IMR-90 (cell line): Measurements from ENCODE around the gene NEK11. TPM values are rescaled to one million over a fixed set of nuclear protein-coding genes. Genes with fewer than 3 reads are reported as not detected.

Experiments used
- ATAC-seq: fragments of 200-7000 bp; cut with Tn5 transposase; 2 replicates; pipeline ENCODE4 v1.9.1; 2020; ENCODE audit warnings: low read depth, mild to moderate bottlenecking, moderate library complexity
- BruUV-seq: library from RNA; stranded (reverse); fragments of 400-500 nt; replicated peaks from 2 replicates; lab custom pipeline; 2021; lab: Mats Ljungman, UMichigan
- CTCF ChIA-PET: fragments of 300-600 bp; formaldehyde crosslinking; extraction: SDS; loops from one replicate; lab custom pipeline; 2021; ENCODE audit warnings: antibody characterized with exemption; lab: Yijun Ruan, JAX
- POLR2A ChIA-PET: fragments of 300-600 bp; sonication (Branson Sonifier 250); formaldehyde crosslinking; loops from one replicate; lab custom pipeline; 2022; ENCODE audit warnings: antibody characterized with exemption; ENCODE audit not compliant: unreplicated experiment; lab: Charles Lee
- DNase-seq: peaks from one replicate; pipeline ENCODE4 v3.0.0; 2013
- H2AFZ ChIP-seq: replicated peaks from 2 replicates; pipeline ENCODE3; 2013; ENCODE audit warnings: low read length, mild to moderate bottlenecking; ENCODE audit not compliant: poor library complexity
- H2AK5ac ChIP-seq: 2 replicates; pipeline ENCODE4 v1.6.1; 2013; ENCODE audit warnings: low read depth, low read length, inconsistent platforms
- H2AK9ac ChIP-seq: replicated peaks from 2 replicates; pipeline ENCODE3; 2013; ENCODE audit warnings: mild to moderate bottlenecking, low read depth, low read length, moderate library complexity; ENCODE audit not compliant: poor library complexity
- H2BK120ac ChIP-seq: 2 replicates; pipeline ENCODE4 v1.6.1; 2013; ENCODE audit warnings: low read depth, low read length, inconsistent platforms
- H2BK15ac ChIP-seq: 3 replicates; pipeline ENCODE4 v1.6.1; 2013; ENCODE audit warnings: low read depth, low read length, inconsistent platforms
- H2BK20ac ChIP-seq: 2 replicates; pipeline ENCODE4 v1.6.1; 2013; ENCODE audit warnings: low read depth, mild to moderate bottlenecking, inconsistent platforms, low read length, moderate library complexity
- H2BK5ac ChIP-seq: 2 replicates; pipeline ENCODE4 v1.6.1; 2013; ENCODE audit warnings: mild to moderate bottlenecking, low read depth, low read length, inconsistent platforms; ENCODE audit not compliant: poor library complexity, severe bottlenecking
- H3K14ac ChIP-seq: replicated peaks from 2 replicates; pipeline ENCODE4 v1.6.1; 2013; ENCODE audit warnings: low read depth, low read length, inconsistent platforms
- H3K18ac ChIP-seq: 2 replicates; pipeline ENCODE4 v1.6.1; 2013; ENCODE audit warnings: low read depth, low read length, control low read depth
- H3K23ac ChIP-seq: 2 replicates; pipeline ENCODE4 v1.6.1; 2013; ENCODE audit warnings: low read depth, low read length, inconsistent platforms
- H3K27ac ChIP-seq: 2 replicates; pipeline ENCODE4 v1.5.1; 2013; ENCODE audit warnings: mild to moderate bottlenecking, control low read depth, low read length; ENCODE audit not compliant: insufficient read depth
- H3K27me3 ChIP-seq: 2 replicates; pipeline ENCODE4 v1.6.1; 2013; ENCODE audit warnings: low read length; ENCODE audit not compliant: control insufficient read depth, insufficient read depth
- H3K36me3 ChIP-seq: 2 replicates; pipeline ENCODE4 v1.6.1; 2013; ENCODE audit warnings: low read length, mixed read lengths; ENCODE audit not compliant: control insufficient read depth, insufficient read depth
- H3K4ac ChIP-seq: 2 replicates; pipeline ENCODE4 v1.6.1; 2013; ENCODE audit warnings: low read depth, low read length, inconsistent platforms
- H3K4me1 ChIP-seq: 2 replicates; pipeline ENCODE4 v1.6.1; 2013; ENCODE audit warnings: low read length, mixed read lengths; ENCODE audit not compliant: control insufficient read depth, insufficient read depth
- H3K4me2 ChIP-seq: 2 replicates; pipeline ENCODE4 v1.6.1; 2013; ENCODE audit warnings: low read depth, mild to moderate bottlenecking, control low read depth, low read length, moderate library complexity
- H3K4me3 ChIP-seq: 2 replicates; pipeline ENCODE4 v1.5.1; 2013; ENCODE audit warnings: low read depth, mild to moderate bottlenecking, control low read depth, low read length, moderate library complexity; ENCODE audit not compliant: insufficient read depth
- H3K56ac ChIP-seq: 2 replicates; pipeline ENCODE4 v1.6.1; 2013; ENCODE audit warnings: low read length, inconsistent platforms; ENCODE audit not compliant: insufficient read depth; ENCODE audit errors: extremely low read depth
- H3K79me1 ChIP-seq, 2 experiments: 2 replicates each; pipeline ENCODE4 v1.6.1; 2013; ENCODE audit warnings: low read length in 2 of 2, inconsistent platforms in 1 of 2, low read depth in 1 of 2
- H3K9ac ChIP-seq: 2 replicates; pipeline ENCODE4 v1.6.1; 2013; ENCODE audit warnings: low read depth, low read length, control low read depth
- H3K9me1 ChIP-seq: 2 replicates; pipeline ENCODE4 v1.6.1; 2013; ENCODE audit warnings: low read length, inconsistent platforms; ENCODE audit not compliant: insufficient read depth
- H3K9me3 ChIP-seq: 2 replicates; pipeline ENCODE4 v1.6.1; 2013; ENCODE audit warnings: low read length; ENCODE audit not compliant: control insufficient read depth, insufficient read depth
- H4K20me1 ChIP-seq: 2 replicates; pipeline ENCODE4 v1.6.1; 2013; ENCODE audit warnings: low read length, inconsistent platforms; ENCODE audit not compliant: insufficient read depth
- H4K5ac ChIP-seq: 2 replicates; pipeline ENCODE4 v1.6.1; 2013; ENCODE audit warnings: mild to moderate bottlenecking, low read depth, low read length, control low read depth
- H4K8ac ChIP-seq, 2 experiments: 2 replicates each; pipeline ENCODE4 v1.6.1; 2013; ENCODE audit warnings: low read depth in 2 of 2, low read length in 2 of 2, control low read depth in 1 of 2, inconsistent platforms in 1 of 2
- H4K91ac ChIP-seq: 2 replicates; pipeline ENCODE4 v1.6.1; 2013; ENCODE audit warnings: low read depth, low read length, inconsistent platforms; ENCODE audit not compliant: insufficient read depth
- CEBPB ChIP-seq: IDR thresholded peaks from 2 replicates; pipeline ENCODE4 v1.6.1; 2012; ENCODE audit warnings: low read depth, low read length, improper control_type of control experiment
- CHD1 ChIP-seq: IDR thresholded peaks from 2 replicates; pipeline ENCODE4 v1.6.1; 2012; ENCODE audit warnings: low read depth, low read length, improper control_type of control experiment
- ELK1 ChIP-seq: fragments of 150-350 bp; IDR thresholded peaks from 2 replicates; pipeline ENCODE4 v1.6.1; 2016; ENCODE audit warnings: low read depth, mild to moderate bottlenecking, low read length, moderate library complexity, borderline replicate concordance
- FOS ChIP-seq: fragments of 150-350 bp; IDR thresholded peaks from 2 replicates; pipeline ENCODE4 v1.6.1; 2016; ENCODE audit warnings: low read depth, low read length
- MAFK ChIP-seq: IDR thresholded peaks from 2 replicates; pipeline ENCODE4 v1.6.1; 2012; ENCODE audit warnings: low read depth, low read length, improper control_type of control experiment
- NFE2L2 ChIP-seq: fragments of 150-350 bp; IDR thresholded peaks from 2 replicates; pipeline ENCODE4 v1.6.1; 2016; ENCODE audit warnings: low read depth, mild to moderate bottlenecking, low read length
- POLR2A ChIP-seq: IDR thresholded peaks from 2 replicates; pipeline ENCODE4 v1.6.1; 2012; ENCODE audit warnings: mild to moderate bottlenecking, low read depth, low read length
- RAD21 ChIP-seq: IDR thresholded peaks from 2 replicates; pipeline ENCODE4 v1.6.1; 2012; ENCODE audit warnings: low read length, improper control_type of control experiment
- RCOR1 ChIP-seq: IDR thresholded peaks from 2 replicates; pipeline ENCODE4 v1.6.1; 2012; ENCODE audit warnings: mild to moderate bottlenecking, low read length, improper control_type of control experiment; ENCODE audit not compliant: insufficient replicate concordance
- RFX5 ChIP-seq: IDR thresholded peaks from 2 replicates; pipeline ENCODE4 v1.8.0; 2012; ENCODE audit warnings: low read depth, mild to moderate bottlenecking, low read length, moderate library complexity
- SMC3 ChIP-seq: fragments of 150-350 bp; IDR thresholded peaks from 2 replicates; pipeline ENCODE4 v1.6.1; 2016; ENCODE audit warnings: low read depth, mild to moderate bottlenecking, antibody characterized with exemption, low read length, moderate library complexity
- WGBS, 2 experiments: methylation state at CpG; one replicate each; pipeline versions ENCODE4 v1.1.5 to v1.1.7; 2013; ENCODE audit warnings: missing lambda C conversion rate in 2 of 2; ENCODE audit not compliant: insufficient read length in 1 of 2; ENCODE audit errors: extremely low coverage in 2 of 2; 5-methylcytosine and 5-hydroxymethylcytosine counted together
- dilution Hi-C: fragments of 300-500 bp; cut with HindIII; formaldehyde crosslinking; loops from one replicate; pipeline ENCODE4 v1.14.3; 2018; ENCODE audit warnings: low sequenced_read_pairs; ENCODE audit not compliant: unreplicated experiment
- in situ Hi-C: fragments of 300-500 bp; cut with MboI; formaldehyde crosslinking; loops from 3 replicates; pipeline ENCODE4 v1.14.3; 2019; ENCODE audit warnings: low sequenced_read_pairs, inconsistent platforms, mixed read lengths
- intact Hi-C: fragments of 100-400 bp; cut with micrococcal nuclease; formaldehyde crosslinking; loops from 2 replicates; pipeline ENCODE4 v1.10.0; 2022
- polyA plus RNA-seq, 3 experiments: library from polyadenylated mRNA; depleted of rRNA; stranded (reverse); fragments of >200 nt; gene quantifications; 2 replicates each; pipeline ENCODE4 v1.2.3, GENCODE V29; 2012; ENCODE audit warnings: low replicate concordance in 1 of 3
- total RNA-seq: library from RNA; depleted of rRNA; stranded (reverse); fragments of >200 nt; gene quantifications from 2 replicates; pipeline ENCODE4 v1.2.3, GENCODE V29; 2012
- TF ChIP-seq, protein P1 (sequence below): fragments of 150-350 bp; IDR thresholded peaks from 2 replicates; pipeline ENCODE4 v1.6.1; 2017; ENCODE audit warnings: mild to moderate bottlenecking, antibody characterized with exemption, low read length, low read depth
- TF ChIP-seq, protein P2 (sequence below): conservative IDR thresholded peaks from 2 replicates; pipeline ENCODE4 v1.5.1; 2012; ENCODE audit warnings: mild to moderate bottlenecking, low read depth, low read length, improper control_type of control experiment

NEK11 gene
- total and polyA plus RNA-seq, 2 of the 4 experiments (the other 2 are of a cell fraction) = 1.1 to 1.6 TPM

DNA sequence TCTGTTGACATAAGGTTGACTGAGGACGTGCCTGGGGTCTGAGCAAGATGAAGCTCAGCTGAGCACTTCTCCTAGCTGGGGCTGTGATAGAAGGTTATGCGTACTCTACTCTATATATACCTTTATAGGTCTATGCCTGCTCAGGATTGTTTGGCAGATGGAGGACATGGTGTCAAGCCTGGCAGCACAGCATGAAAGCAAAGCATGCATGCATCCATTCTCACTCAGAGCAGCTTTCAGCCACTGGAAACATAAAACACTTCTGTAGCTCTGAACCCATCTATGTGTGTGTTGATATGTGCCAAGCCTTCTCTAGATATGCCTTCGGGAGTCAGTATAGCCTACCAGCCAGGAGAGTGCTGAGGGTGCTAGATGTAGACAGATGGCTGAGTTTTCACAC, 212.6 kb downstream of the NEK11 start:
- Histone ChIP-seq H3K4me1 (no peaks in the 10 kb centered on the region), H3K18ac (no peak overlapping the region), H3K27ac (no peak overlapping the region), H4K5ac (no peak overlapping the region), H3K9me1 (no peaks in the 10 kb centered on the region), H4K8ac (no peak overlapping the region), H2AK5ac (no peak overlapping the region), H2AFZ (no peak overlapping the region), H3K4me3 (no peak overlapping the region), H3K9me3 (no peaks in the 10 kb centered on the region), H3K27me3 (no peaks in the 10 kb centered on the region), H3K79me1 (no peaks in the 10 kb centered on the region), H2BK5ac (no peak overlapping the region), H4K91ac (no peak overlapping the region), H3K9ac (no peak overlapping the region), H3K4me2 (no peak overlapping the region), H2BK15ac (no peak overlapping the region), H2AK9ac (no peak overlapping the region), H4K20me1 (no peaks in the 10 kb centered on the region), H3K14ac (no peak overlapping the region), H3K36me3 (no peaks in the 10 kb centered on the region), H3K4ac (no peak overlapping the region), H3K23ac (no peak overlapping the region), H2BK20ac (no peak overlapping the region), H3K56ac (no peak overlapping the region), H2BK120ac (no peak overlapping the region)
- BruUV-seq = no TSS peak
- intact Hi-C loops = no loop called here
- no CpG with 5 or more reads among the region's 3 CpGs for WGBS, 2 experiments
- DNase-seq (no peak), ATAC-seq (no peak)
- in situ Hi-C loops = no loop called here
- dilution Hi-C loops = no loop called here
- POLR2A ChIA-PET = no interaction called here
- TF ChIP-seq CHD1 (no peak), POLR2A (no peak), NFE2L2 (no peak), MAFK (no peak), RAD21 (no peak), ELK1 (no peak), RFX5 (no peak), FOS (no peak), SMC3 (no peak), RCOR1 (no peak), CEBPB (no peak)
- TF ChIP-seq, protein P1, sequence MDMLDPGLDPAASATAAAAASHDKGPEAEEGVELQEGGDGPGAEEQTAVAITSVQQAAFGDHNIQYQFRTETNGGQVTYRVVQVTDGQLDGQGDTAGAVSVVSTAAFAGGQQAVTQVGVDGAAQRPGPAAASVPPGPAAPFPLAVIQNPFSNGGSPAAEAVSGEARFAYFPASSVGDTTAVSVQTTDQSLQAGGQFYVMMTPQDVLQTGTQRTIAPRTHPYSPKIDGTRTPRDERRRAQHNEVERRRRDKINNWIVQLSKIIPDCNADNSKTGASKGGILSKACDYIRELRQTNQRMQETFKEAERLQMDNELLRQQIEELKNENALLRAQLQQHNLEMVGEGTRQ = no peak
- TF ChIP-seq, protein P2, sequence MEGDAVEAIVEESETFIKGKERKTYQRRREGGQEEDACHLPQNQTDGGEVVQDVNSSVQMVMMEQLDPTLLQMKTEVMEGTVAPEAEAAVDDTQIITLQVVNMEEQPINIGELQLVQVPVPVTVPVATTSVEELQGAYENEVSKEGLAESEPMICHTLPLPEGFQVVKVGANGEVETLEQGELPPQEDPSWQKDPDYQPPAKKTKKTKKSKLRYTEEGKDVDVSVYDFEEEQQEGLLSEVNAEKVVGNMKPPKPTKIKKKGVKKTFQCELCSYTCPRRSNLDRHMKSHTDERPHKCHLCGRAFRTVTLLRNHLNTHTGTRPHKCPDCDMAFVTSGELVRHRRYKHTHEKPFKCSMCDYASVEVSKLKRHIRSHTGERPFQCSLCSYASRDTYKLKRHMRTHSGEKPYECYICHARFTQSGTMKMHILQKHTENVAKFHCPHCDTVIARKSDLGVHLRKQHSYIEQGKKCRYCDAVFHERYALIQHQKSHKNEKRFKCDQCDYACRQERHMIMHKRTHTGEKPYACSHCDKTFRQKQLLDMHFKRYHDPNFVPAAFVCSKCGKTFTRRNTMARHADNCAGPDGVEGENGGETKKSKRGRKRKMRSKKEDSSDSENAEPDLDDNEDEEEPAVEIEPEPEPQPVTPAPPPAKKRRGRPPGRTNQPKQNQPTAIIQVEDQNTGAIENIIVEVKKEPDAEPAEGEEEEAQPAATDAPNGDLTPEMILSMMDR = no peak
- CTCF ChIA-PET = interaction anchor here (0.6 kb wide), 1 partner anchor 238 kb away, joined by 4 read pairs; no protein-coding TSS in a partner anchor
